Endothelial cell of umbilical vein (primary cell): ENCODE measurements around the gene SKIC8. TPM values are rescaled to one million over a fixed set of nuclear protein-coding genes. Genes with fewer than 3 reads are reported as not detected.
A peak's percentile ranks its signal among the peaks of the same experiment; 100 is the strongest.

Experiments
- BruUV-seq: library from RNA; stranded (reverse); fragments of 400-500 nt; replicated peaks from 2 replicates; lab custom pipeline; 2021; lab: Mats Ljungman, UMichigan
- CTCF ChIA-PET: fragments of 300-600, 350-600 bp; sonication (Branson Sonifier 250); formaldehyde crosslinking; loops from one replicate; lab custom pipeline; 2021; ENCODE audit warnings: antibody characterized with exemption, inconsistent platforms; lab: Charles Lee
- POLR2A ChIA-PET: fragments of 300-600, 350-600 bp; sonication (Branson Sonifier 250); formaldehyde crosslinking; loops from one replicate; lab custom pipeline; 2021; ENCODE audit warnings: antibody characterized with exemption, inconsistent platforms; lab: Charles Lee
- DNase-seq: peaks from one replicate; pipeline ENCODE4 v3.0.0-alpha.2; 2011; ENCODE audit warnings: low read depth, low spot score
- FAIRE-seq: peaks from 2 replicates; lab custom pipeline; 2011; peaks lifted over from hg19 to GRCh38; lab: Jason Lieb, UNC
- H2AFZ ChIP-seq: 2 replicates; pipeline ENCODE4 v1.6.0; 2012; ENCODE audit warnings: low read depth, low read length, control low read depth, inconsistent platforms
- H3K27ac ChIP-seq: 2 replicates; pipeline ENCODE4 v1.5.1; 2011; ENCODE audit warnings: low read depth, mild to moderate bottlenecking, control low read depth, low read length, moderate library complexity; ENCODE audit not compliant: insufficient read depth
- H3K27me3 ChIP-seq, 2 experiments: 2 replicates each; pipeline versions ENCODE4 v1.6.0 to v1.6.1; 2011; ENCODE audit warnings: low read length in 2 of 2, mixed read lengths in 1 of 2; ENCODE audit not compliant: control insufficient read depth in 2 of 2, insufficient read depth in 2 of 2
- H3K36me3 ChIP-seq, 2 experiments: 2 replicates in 1 of 2; 3 replicates in 1 of 2; pipeline ENCODE4 v1.5.1; 2011; ENCODE audit warnings: low read length in 2 of 2, mild to moderate bottlenecking in 1 of 2, moderate library complexity in 1 of 2; ENCODE audit not compliant: control insufficient read depth in 2 of 2, insufficient read depth in 2 of 2; ENCODE audit errors: extremely low read depth in 1 of 2
- H3K4me1 ChIP-seq: 3 replicates; pipeline ENCODE4 v1.5.1; 2011; ENCODE audit warnings: mild to moderate bottlenecking, low read length; ENCODE audit not compliant: control insufficient read depth, insufficient read depth; ENCODE audit errors: extremely low read depth
- H3K4me2 ChIP-seq: 2 replicates; pipeline ENCODE4 v1.6.1; 2011; ENCODE audit warnings: low read length, control low read depth, mixed read lengths; ENCODE audit not compliant: insufficient read depth
- H3K4me3 ChIP-seq, 3 experiments: fragments of 200-600 bp in 1 of 3; sonication (generic), shearing (Covaris generic) in 1 of 3; replicated peaks in 1 of 3; 2 replicates each; pipeline ENCODE4 v1.5.1; 2011 to 2016; ENCODE audit warnings: control low read depth in 3 of 3, low read length in 3 of 3, mild to moderate bottlenecking in 2 of 3, inconsistent platforms in 1 of 3, low read depth in 1 of 3, moderate library complexity in 1 of 3; ENCODE audit not compliant: insufficient read depth in 1 of 3
- H3K79me2 ChIP-seq: 2 replicates; pipeline ENCODE4 v1.6.0; 2012; ENCODE audit warnings: low read length, inconsistent platforms; ENCODE audit not compliant: control insufficient read depth, insufficient read depth
- H3K9ac ChIP-seq: replicated peaks from 2 replicates; pipeline ENCODE3; 2011; ENCODE audit warnings: low read length, control low read depth; ENCODE audit not compliant: insufficient read depth; ENCODE audit errors: extremely low read depth
- H3K9me1 ChIP-seq: replicated peaks from 3 replicates; pipeline ENCODE4 v1.6.0; 2011; ENCODE audit warnings: mild to moderate bottlenecking, low read length; ENCODE audit not compliant: control insufficient read depth, insufficient read depth; ENCODE audit errors: extremely low read depth
- H3K9me3 ChIP-seq: replicated peaks from 2 replicates; pipeline ENCODE4 v1.5.1; 2012; ENCODE audit warnings: low read length, inconsistent platforms; ENCODE audit not compliant: control insufficient read depth, insufficient read depth
- H4K20me1 ChIP-seq: replicated peaks from 2 replicates; pipeline ENCODE3; 2011; ENCODE audit warnings: mild to moderate bottlenecking, low read length; ENCODE audit not compliant: control insufficient read depth, insufficient read depth; ENCODE audit errors: extremely low read depth
- EZH2 ChIP-seq: IDR thresholded peaks from 2 replicates; pipeline ENCODE4 v1.6.1; 2012; ENCODE audit warnings: borderline replicate concordance, low read depth, mild to moderate bottlenecking, moderate library complexity, low read length, inconsistent platforms; ENCODE audit not compliant: severe bottlenecking
- FOS ChIP-seq: IDR thresholded peaks from 2 replicates; pipeline ENCODE4 v1.6.1; 2011; ENCODE audit warnings: mild to moderate bottlenecking, low read length, moderate library complexity, borderline replicate concordance; ENCODE audit not compliant: insufficient read depth
- GATA2 ChIP-seq: IDR thresholded peaks from 2 replicates; pipeline ENCODE4 v1.7.0; 2011; ENCODE audit warnings: low read depth, mild to moderate bottlenecking, moderate library complexity, mixed read lengths, low read length; ENCODE audit not compliant: insufficient read length, insufficient read depth
- JUN ChIP-seq: IDR thresholded peaks from 2 replicates; pipeline ENCODE4 v1.6.1; 2011; ENCODE audit warnings: borderline replicate concordance, low read depth; ENCODE audit not compliant: insufficient read length, insufficient read depth
- MYC ChIP-seq: IDR thresholded peaks from one replicate; pipeline ENCODE4 v1.6.1; 2011; ENCODE audit warnings: mild to moderate bottlenecking, low read depth, low read length
- POLR2A ChIP-seq: IDR thresholded peaks from 2 replicates; pipeline ENCODE4 v1.6.1; 2012; ENCODE audit warnings: low read depth, mild to moderate bottlenecking, control low read depth, low read length
- POLR2AphosphoS5 ChIP-seq: IDR thresholded peaks from 2 replicates; pipeline ENCODE4 v1.6.1; 2012; ENCODE audit warnings: low read depth, mild to moderate bottlenecking, control low read depth, low read length, moderate library complexity; ENCODE audit not compliant: insufficient read depth
- dilution Hi-C: fragments of 300-500 bp; cut with MboI; formaldehyde crosslinking; loops from one replicate; pipeline ENCODE4 v1.15.0; 2019; ENCODE audit warnings: low sequenced_read_pairs; ENCODE audit not compliant: extremely low pct_ligation_motif_present
- intact Hi-C: fragments of 100-400 bp; cut with micrococcal nuclease; formaldehyde crosslinking; loops from one replicate; pipeline ENCODE4 v1.10.0; 2022
- polyA plus RNA-seq, 4 experiments: library from polyadenylated mRNA; depleted of rRNA in 3 of 4; stranded (reverse) in 3 of 4; unstranded in 1 of 4; fragments of >200 nt; gene quantifications; 2 replicates each; pipeline versions ENCODE4 v1.2.1 to v1.2.3, GENCODE V29; 2011 to 2012; ENCODE audit warnings: missing spikeins in 1 of 4
- total RNA-seq: library from RNA; stranded (reverse); gene quantifications from 2 replicates; pipeline ENCODE4 v1.2.3, GENCODE V29; 2021
- TF ChIP-seq, protein P1 (sequence below), 2 donors: IDR thresholded peaks; 1 replicate in 1 of 2; 2 replicates in 1 of 2; pipeline ENCODE4 v1.5.1; 2011; ENCODE audit warnings: low read length in 2 of 2, mild to moderate bottlenecking in 2 of 2, moderate library complexity in 2 of 2, control low read depth in 1 of 2, inconsistent platforms in 1 of 2, low read depth in 1 of 2; ENCODE audit not compliant: insufficient read depth in 1 of 2; ENCODE audit errors: extremely low read depth in 1 of 2
- TF ChIP-seq, protein P2 (sequence below): IDR thresholded peaks from 2 replicates; pipeline ENCODE4 v1.6.1; 2011; ENCODE audit not compliant: insufficient read depth, insufficient read length

SKIC8 gene
- total and polyA plus RNA-seq, 2 donors (not counting 3 experiments of a cell fraction or from before 2014, with no cell fraction given): 49.7 to 95.0 TPM

DNA sequence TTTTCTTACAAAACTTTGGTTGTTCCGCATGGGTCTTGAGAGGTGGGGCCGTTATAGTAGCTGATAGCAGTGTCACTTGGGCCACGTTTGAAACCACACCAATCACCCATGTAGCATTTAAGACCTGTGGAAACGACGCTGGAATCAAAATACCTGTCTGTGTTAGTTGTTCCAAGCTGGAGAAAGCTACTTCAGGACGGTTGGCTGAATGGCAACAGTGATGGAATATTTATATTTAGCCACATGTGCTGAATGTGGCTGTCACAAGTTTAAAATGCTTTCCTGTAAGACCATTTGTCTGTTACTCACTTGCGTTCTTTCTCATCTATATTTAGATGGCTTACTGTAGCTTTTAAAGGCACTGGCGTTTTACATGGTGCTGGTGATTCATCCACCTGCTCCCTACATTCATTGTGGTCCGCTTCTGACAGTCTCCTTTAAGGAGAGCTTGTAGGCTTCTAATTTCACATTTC is 33.6 kb downstream of the SKIC8 start:
- no peaks in the 10 kb centered on the region for H3K36me3 ChIP-seq
- intact Hi-C loops: no loop called here
- H4K20me1 ChIP-seq: no peaks in the 10 kb centered on the region
- peak; percentile 2 for TF ChIP-seq JUN
- no peak for TF ChIP-seq MYC
- no peak overlapping the region for H3K4me3 ChIP-seq
- FAIRE-seq (peak; percentile 56), DNase-seq (peak; percentile 10)
- H2AFZ ChIP-seq: no peak overlapping the region
- H3K9ac ChIP-seq: no peak overlapping the region
- H3K9me1 ChIP-seq: no peaks in the 10 kb centered on the region
- peak overlapping the region; percentile 66 for H3K4me2 ChIP-seq
- dilution Hi-C loops: no loop called here
- peaks cover 7% of the 10 kb centered on the region for H3K4me1 ChIP-seq
- CTCF ChIA-PET: interaction anchor here (0.6 to 2.8 kb wide), 6 partner anchors 10 to 306 kb away, joined by 3 to 11 read pairs (median 3); partner anchors contain the start of gene SKIC8
- H3K79me2 ChIP-seq: peaks cover 19% of the 10 kb centered on the region
- no peaks in the 10 kb centered on the region for H3K9me3 ChIP-seq
- POLR2A ChIA-PET: interaction anchor here (0.5 kb wide), 1 partner anchor 564 kb away, joined by 6 read pairs; no protein-coding TSS in a partner anchor
- H3K27me3 ChIP-seq: no peaks in the 10 kb centered on the region
- no peak overlapping the region for H3K27ac ChIP-seq
- BruUV-seq: no TSS peak

DNA sequence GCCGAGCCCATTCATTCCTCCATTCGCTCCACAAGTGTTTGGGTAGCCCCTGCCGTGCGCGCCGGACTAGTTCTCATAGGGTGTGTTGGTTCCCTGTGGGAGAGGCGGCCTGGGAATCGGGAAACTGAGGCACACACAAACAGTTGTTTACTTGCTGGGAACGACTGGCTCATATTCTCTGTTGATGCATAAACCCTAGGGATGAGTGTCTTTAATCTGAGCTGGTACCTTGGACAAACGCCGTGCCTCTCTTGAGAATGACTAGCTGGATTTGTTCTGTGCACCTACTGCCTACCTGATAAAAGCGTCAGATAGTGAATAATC is 34.3 kb downstream of the SKIC8 start:
- no peaks in the 10 kb centered on the region for H3K9me1 ChIP-seq
- peak overlapping the region; percentile 85 for H3K9ac ChIP-seq
- intact Hi-C loops: no loop called here
- DNase-seq: no peak
- H3K9me3 ChIP-seq: no peaks in the 10 kb centered on the region
- peak overlapping the region; percentile 44 to 64 (median 57) for H3K4me3 ChIP-seq
- H3K79me2 ChIP-seq: peaks cover 19% of the 10 kb centered on the region
- ChIA-PET POLR2A (interaction anchor here (0.8 kb wide), 1 partner anchor 31 kb away, joined by 4 read pairs; no protein-coding TSS in a partner anchor), CTCF (interaction anchor here (1.5 to 2.8 kb wide), 2 partner anchors 34 to 135 kb away, joined by 3 to 11 read pairs; partner anchors contain the start of gene SKIC8)
- no peaks in the 10 kb centered on the region for H3K36me3 ChIP-seq
- no peak for TF ChIP-seq JUN
- TF ChIP-seq MYC: no peak
- TF ChIP-seq, protein P1, sequence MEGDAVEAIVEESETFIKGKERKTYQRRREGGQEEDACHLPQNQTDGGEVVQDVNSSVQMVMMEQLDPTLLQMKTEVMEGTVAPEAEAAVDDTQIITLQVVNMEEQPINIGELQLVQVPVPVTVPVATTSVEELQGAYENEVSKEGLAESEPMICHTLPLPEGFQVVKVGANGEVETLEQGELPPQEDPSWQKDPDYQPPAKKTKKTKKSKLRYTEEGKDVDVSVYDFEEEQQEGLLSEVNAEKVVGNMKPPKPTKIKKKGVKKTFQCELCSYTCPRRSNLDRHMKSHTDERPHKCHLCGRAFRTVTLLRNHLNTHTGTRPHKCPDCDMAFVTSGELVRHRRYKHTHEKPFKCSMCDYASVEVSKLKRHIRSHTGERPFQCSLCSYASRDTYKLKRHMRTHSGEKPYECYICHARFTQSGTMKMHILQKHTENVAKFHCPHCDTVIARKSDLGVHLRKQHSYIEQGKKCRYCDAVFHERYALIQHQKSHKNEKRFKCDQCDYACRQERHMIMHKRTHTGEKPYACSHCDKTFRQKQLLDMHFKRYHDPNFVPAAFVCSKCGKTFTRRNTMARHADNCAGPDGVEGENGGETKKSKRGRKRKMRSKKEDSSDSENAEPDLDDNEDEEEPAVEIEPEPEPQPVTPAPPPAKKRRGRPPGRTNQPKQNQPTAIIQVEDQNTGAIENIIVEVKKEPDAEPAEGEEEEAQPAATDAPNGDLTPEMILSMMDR (IDR thresholded peaks at IDR 0.05; ENCODE audit: extremely low read depth in 1 of 2, insufficient read depth in 1 of 2, low read depth in 1 of 2, low read length in 2 of 2): no peak
- TF ChIP-seq EZH2: no peak
- no peak for TF ChIP-seq GATA2
- TF ChIP-seq, protein P2, sequence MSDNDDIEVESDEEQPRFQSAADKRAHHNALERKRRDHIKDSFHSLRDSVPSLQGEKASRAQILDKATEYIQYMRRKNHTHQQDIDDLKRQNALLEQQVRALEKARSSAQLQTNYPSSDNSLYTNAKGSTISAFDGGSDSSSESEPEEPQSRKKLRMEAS: no peak
- TF ChIP-seq POLR2A: no peak
- TF ChIP-seq POLR2AphosphoS5: no peak
- TF ChIP-seq FOS: no peak
- H2AFZ ChIP-seq: peak overlapping the region; percentile 97
- peak overlapping the region; percentile 66 for H3K4me2 ChIP-seq
- H4K20me1 ChIP-seq: no peaks in the 10 kb centered on the region
- H3K4me1 ChIP-seq: peaks cover 7% of the 10 kb centered on the region
- no TSS peak for BruUV-seq
- dilution Hi-C loops: no loop called here
- no peaks in the 10 kb centered on the region for H3K27me3 ChIP-seq
- no peak for FAIRE-seq
- H3K27ac ChIP-seq: no peak overlapping the region
